Urothelium cell line (cell line): ENCODE data around the gene CNDP2.
"Not testable (repeated sequence)": the region's sequence is repeated elsewhere in the genome, so short reads cannot be mapped to it uniquely, and the experiment has no call there.

ENCODE experiments used
- DNase-seq: peaks from one replicate; pipeline ENCODE4 v3.0.0; 2011; ENCODE audit warnings: low spot score, mixed read lengths
- FAIRE-seq: peaks from 2 replicates; lab custom pipeline; 2011; peaks lifted over from hg19 to GRCh38; lab: Jason Lieb, UNC

The CNDP2 gene

DNA sequence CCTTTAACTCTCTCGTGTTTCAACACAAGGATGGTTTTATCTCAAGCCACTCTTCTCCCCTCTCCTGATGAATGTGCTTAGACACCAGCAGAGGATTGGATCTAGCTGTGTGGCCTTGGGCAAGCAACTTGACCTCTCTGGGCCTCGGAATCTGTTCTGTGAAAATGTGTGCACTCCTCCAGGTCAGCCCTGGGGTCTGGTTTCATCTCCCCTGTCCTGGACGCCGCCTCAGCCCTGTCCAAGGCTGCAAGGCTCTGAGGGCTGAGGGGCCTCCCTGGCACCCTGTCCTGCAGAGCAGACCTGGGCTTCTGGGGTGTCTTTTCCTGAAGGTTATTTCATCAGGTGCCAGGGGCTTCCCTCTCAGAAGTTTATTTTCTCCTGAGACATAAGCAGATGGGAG lies 66.6 kb downstream of the CNDP2 start:
- DNase-seq (no peak), FAIRE-seq (no peak)

DNA sequence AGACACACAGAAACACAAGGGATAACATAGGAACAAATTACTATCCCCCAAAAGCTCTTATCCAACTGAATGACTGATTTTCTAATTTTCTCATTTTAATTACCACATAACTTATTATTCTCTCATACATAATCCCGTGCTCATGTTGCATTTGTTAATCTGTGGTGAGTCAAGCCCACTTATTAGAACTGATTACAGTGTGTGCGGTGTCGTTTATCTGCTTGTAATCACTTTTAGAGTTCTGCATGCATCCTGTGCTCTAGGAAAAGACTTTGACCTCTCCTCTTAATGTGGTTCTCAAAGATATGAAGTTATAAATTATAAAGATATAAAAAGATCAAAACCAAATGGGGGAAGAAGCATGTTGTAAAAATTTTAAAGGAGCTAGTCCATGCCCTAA lies 67.8 kb downstream of the CNDP2 start:
- FAIRE-seq (no peak), DNase-seq (no peak)

DNA sequence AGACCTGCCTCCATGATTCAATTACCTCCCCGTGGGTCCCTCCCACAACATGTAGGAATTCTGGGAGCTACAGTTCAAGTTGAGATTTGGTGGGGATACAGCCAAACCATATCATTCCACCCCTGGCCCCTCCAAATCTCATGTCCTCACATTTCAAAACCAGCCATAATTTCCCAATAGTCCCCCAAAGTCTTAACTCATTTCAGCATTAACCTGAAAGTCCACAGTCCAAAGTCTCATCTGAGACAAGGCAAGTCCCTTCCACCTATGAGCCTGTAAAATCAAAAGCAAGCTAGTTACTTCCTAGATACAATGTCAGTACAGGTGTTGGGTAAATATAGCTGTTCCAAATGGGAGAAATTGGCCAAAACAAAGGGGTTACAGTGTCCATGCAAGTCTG lies 69.0 kb downstream of the CNDP2 start:
- not testable (repeated sequence) for DNase-seq, FAIRE-seq

GRCh38 chr18:74565993-74566392 lies 69.8 kb downstream of the CNDP2 start:
- not testable (repeated sequence) for FAIRE-seq

DNA sequence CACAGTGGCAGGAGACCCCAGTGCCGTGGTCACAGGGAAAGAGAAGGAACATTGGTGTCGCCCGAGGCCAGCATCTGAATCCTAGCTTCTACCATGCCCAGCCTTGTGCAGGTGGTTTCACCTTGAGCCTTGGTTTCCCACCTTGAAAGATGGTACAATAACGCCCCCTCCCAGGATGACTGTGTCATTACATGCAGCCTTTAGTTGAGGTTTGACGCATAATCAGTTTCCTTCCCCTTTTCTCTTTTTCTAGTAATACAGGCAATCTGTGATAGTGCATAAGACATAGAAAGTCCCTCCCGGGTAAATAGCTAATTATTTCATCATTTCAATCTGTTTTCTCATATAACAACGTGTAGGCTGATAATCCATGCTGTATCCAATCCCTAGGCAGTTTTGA lies 71.7 kb downstream of the CNDP2 start:
- DNase-seq (no peak), FAIRE-seq (no peak)

More at GRCh38 chr18:74565993-74566392, 69.8 kb downstream of the CNDP2 start:
- not testable (repeated sequence) for DNase-seq

GRCh38 chr18:74569401-74569800 lies 73.2 kb downstream of the CNDP2 start:
- FAIRE-seq, result no peak

DNA sequence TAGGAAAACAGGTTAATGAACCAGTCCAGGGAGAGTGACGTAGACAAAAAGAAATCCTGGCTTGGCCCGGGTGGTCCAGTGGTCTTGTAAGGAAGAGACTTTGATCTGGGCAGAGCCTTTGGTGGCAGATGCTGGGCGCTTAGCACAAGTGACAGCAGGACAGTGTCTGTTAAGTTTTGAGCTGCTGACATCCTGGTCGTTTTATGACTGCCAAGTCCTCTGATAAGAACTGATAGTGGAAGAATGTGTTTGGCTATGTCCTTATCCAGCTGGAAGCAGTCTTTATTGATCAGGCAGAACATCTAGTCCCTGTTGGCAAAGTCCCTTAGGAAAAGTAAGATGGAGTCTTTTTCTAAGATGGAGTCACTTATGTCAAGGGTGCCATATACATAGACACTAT lies 74.1 kb downstream of the CNDP2 start:
- DNase-seq (no peak), FAIRE-seq (no peak)

More at GRCh38 chr18:74569401-74569800, 73.2 kb downstream of the CNDP2 start:
- no peak for DNase-seq

DNA sequence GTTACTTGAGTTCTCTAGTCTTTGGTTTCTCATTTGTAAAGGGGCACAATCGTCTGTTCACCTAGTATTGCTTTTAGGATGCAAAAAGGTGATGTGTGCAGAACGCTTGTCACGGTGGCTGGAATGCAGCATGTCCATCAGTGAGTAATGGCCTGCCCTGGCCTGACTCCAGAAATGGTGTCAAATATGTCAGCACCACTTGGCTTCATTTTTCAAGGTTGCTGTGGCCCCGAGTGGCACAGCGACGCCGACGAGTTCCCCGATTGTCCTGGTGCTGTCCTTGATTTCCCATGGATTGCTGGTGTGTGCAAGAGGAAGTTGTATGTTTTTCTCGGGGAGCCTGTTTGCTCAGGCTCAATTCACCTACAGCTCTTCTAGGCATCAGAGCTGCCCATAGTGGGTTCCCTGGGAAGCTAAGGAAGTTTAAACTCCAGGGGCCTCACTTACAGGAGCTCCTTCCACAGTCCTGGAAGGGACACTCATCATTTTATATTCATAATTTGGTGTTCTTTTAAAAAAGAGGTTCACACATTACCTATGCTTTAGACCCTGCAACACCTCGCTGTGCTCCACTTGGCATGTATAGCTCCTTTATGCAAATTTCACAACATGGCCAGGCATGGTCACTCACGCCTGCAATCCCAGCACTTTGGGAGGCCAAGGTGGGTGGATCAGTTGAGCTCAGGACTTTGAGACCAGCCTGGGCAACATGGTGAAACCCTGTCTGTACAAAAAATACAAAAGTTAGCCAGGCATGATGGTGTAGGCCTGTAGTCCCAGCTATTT lies 75.9 kb downstream of the CNDP2 start:
- DNase-seq, result no peak
- no peak for FAIRE-seq

DNA sequence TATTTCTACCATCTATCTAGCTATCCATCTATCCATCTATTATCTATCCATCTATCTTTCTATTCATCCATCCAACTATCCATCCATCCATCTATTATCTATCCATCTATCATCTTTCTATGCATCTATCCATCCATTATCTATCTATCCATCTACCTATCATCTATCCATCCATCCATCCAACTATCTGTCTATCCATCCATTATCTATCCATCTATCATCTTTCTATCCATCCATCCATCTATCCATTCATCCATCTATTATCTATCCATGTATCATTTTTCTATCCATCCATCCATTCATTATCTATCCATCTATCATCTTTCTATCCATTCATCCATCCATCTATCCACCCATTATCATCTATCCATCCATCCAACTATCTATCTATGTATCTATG lies 76.9 kb downstream of the CNDP2 start:
- no peak for DNase-seq
- no peak for FAIRE-seq
